GM18520 (cell line): ENCODE results near the gene TMEM81.

Experiments
- ATAC-seq: cut with Tn5 transposase; IDR thresholded peaks from one replicate; pipeline ENCODE4 v1.9.1; 2021; ENCODE audit not compliant: unreplicated experiment

TMEM81 gene, protein sequence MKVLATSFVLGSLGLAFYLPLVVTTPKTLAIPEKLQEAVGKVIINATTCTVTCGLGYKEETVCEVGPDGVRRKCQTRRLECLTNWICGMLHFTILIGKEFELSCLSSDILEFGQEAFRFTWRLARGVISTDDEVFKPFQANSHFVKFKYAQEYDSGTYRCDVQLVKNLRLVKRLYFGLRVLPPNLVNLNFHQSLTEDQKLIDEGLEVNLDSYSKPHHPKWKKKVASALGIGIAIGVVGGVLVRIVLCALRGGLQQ

DNA sequence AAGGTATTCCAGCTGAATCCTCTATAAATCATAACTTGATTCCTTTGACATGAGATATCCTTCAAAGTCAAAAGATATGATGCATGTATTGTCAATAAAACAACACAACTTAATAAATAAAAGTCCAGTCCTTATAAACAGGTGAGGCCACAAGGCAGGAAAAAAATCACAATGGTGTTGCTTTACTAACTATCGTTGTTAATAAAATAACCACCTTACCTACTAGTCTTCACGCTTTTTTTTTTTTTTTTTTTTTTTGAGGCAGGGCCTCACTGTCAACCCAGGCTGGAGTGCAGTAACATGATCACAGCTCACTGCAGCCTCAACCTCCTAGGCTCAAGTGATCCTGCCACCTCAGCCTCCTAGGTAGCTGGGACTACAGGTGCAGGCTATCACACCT is at the start of gene TMEM81:
Gene TMEM81, minus strand, starts transcription at position 101 of the 400 bp plus-strand sequence. CDS start 140 bp downstream, outside the sequence.
- ATAC-seq, result no peak

GRCh38 chr1:205133287-205133686 is 49.0 kb upstream of the TMEM81 start:
- no peak for ATAC-seq

DNA sequence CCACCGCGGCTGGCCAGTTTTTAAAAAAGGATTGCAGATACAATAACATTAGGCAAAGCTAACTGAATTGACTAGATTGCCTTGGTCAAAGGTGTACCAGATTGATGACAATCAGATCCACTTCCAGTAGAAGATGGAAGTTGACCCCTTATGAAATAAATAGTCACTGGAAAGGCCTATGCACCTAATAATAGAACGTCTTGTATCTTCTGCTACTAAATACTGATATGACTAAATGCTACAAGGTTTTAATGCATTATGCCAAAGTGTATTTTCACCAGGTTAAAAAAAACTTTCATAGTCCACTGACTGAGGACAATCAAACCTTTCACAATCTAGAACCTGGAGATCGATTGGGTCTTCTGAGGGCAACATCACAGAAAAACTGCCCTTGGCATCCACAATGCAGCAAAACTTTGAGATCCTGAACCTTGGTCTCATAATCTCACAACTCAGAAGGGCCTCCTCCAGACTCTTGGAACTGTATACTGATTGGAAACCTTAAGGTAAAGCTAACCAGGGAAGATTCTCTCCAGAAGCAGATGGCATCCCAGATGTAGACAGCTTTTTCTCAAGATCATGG is 45.3 kb upstream of the TMEM81 start:
- ATAC-seq, result no peak

DNA sequence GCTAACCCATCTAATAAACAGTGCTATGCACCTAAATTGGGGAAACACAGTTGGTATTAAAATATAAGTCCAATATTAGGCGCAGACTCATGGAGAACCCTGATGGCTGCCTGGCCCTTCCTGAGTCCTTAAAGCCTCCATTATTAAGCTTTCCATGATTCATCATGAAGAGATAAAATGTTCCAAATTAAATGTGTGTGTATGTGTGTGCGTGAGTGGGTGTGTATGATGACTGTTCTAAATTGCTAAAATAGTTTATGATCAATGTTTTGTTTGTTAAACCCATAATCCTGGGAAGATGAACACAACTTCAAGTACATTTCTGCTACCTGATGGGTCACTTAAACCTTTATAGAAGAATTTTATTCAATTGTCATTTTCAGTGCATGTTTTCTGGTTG is 43.8 kb upstream of the TMEM81 start:
- ATAC-seq, result no peak

DNA sequence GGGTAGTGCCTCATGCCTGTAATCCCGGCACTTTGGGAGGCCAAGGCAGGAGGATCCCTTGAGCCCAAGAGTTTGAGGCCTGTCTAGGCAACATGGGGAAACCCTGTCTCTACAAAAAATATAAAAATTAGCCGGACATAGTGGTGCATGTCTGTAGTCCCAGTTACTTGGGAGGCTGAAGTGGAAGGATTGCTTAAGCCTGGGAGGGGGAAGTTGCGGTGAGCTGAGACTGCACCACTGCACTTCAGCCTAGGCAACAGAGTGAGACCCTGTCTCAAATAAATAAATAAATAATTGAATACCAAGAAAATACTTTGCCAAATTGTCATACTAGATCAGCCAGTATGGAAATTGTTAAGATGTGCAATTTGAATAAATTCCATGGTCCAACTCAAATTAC is 43.4 kb upstream of the TMEM81 start:
- ATAC-seq, result no peak

GRCh38 chr1:205124726-205125125 is 40.5 kb upstream of the TMEM81 start:
- ATAC-seq, result no peak

DNA sequence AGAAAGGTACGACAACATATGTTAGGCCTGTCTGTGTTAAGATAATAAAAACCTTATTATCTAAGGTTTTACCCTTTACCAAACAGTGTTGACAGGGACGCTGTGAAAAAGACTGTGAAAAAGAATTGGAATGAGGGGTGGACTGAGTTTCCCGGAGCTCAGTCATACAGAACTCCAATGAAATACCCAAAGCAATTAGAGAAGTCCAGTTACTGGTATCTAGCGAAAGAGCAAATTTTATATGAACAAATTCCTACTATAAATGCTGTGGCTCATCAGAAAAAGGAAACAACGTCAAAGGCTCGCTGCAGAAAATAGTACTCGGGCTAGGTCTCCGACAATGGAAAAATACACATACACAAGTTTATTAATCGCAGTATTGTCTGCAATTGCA is 38.2 kb upstream of the TMEM81 start:
- ATAC-seq, result no peak

GRCh38 chr1:205121660-205122488 is 37.6 kb upstream of the TMEM81 start, which contains the start of gene RBBP5:
TSS of gene RBBP5 (minus strand) at chr1:205121978. CDS start at chr1:205121873, 105 bp downstream.
- peak; percentile 83 for ATAC-seq

- ATAC-seq, result no peak
Observed at GRCh38 chr1:205118752-205119151, 34.5 kb upstream of the TMEM81 start.

- no peak for ATAC-seq
Observed at GRCh38 chr1:205111354-205111753, 27.1 kb upstream of the TMEM81 start.

- no peak for ATAC-seq
Observed at GRCh38 chr1:205109711-205110110, 25.5 kb upstream of the TMEM81 start.

DNA sequence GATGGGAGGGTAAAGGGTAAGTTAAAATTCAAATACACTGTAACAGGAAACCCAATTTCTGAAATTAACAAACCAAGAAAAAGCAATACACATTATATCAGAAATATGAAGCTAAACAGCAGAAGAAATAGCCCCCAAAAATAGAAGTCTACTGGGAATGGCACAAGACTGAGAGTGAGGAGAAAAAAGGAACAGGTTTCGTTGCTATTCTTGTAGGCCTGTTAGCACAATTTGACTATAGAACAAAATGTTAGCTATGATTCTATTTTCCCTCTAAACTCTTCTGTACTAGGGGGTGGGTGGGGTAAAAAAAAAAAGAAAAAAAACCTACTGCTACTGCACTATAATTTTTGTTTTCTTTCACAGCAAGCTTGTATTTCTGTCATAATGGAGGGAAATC is 25.0 kb upstream of the TMEM81 start:
- no peak for ATAC-seq

DNA sequence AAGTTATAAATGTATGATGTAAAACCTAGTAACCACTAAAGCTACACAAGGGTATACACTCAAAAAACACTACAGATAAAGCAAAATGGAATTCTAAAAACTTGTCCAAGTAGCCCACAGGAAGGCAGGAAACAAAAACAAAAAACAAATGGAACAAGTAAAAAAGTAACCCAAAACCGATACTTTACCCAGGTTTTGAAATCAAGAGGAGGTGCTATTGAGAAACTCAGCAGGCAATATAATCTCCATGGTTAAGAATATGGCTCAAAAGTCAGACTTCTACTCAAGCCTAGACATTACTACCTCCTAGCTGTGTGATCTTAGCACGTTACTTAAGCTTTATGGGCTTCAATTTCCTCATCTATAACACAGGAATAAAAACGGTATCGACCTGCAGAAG is 24.2 kb upstream of the TMEM81 start:
- no peak for ATAC-seq

DNA sequence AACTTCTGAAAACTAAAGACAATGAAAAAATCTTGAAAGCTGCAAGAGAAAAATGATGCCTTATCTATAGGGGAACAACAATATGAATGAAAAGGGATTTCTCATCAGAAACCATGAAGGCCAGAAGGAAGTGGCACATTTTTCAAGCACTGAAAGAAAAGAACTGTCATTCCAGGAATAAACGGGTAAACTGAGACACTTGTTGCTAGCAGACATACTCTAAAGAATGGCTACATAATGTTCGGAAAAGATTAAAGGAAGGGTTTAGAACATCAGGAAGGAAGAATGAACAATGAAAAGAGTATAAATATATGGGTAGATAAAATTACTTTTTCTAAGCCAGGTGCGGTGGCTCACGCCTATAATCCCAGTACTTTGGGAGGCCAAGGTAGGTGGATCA is 23.1 kb upstream of the TMEM81 start:
- ATAC-seq, result no peak

DNA sequence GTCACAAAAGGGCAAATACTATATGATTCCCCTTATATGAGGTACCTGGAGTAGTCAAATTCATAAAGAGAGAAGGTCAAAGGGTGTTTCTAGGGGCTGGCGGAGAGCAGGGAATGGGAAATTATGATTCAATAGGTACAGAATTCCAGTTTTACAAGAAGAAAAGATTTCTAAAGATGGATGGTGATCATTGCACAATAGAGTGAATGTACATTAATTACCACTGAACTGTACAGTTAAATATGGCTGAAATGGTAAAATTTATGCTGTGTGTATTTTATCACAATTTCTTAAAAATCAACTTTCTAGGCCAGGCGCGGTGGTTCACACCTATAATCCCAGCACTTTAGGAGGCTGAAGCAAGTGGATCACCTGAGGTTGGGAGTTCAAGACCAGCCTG is 18.1 kb upstream of the TMEM81 start:
- ATAC-seq, result no peak

- ATAC-seq, result no peak
Observed at GRCh38 chr1:205098242-205098641, 14.0 kb upstream of the TMEM81 start.

GRCh38 chr1:205095422-205095821 is 11.2 kb upstream of the TMEM81 start:
- no peak for ATAC-seq

- no peak for ATAC-seq
Observed at GRCh38 chr1:205091043-205091740, 6.9 kb upstream of the TMEM81 start.

DNA sequence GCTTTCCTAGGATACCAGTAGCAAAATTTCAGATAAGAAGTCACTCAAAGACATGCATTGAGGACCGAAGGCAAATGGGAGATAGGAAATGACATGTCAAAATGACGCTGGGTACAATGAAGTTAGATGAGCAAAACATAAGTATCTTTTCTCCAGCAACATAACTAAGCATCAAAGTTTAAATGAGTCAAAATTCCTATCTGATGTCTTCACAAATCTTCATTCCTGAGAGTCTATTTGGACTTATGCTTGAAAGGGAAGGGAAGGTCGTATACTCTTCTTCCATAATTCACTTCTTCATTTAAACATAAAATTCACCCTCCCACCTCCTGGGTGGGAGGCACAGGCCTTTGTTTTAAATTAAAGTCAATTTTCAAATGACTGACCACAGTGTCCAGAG is 4.1 kb upstream of the TMEM81 start:
- ATAC-seq, result no peak

DNA sequence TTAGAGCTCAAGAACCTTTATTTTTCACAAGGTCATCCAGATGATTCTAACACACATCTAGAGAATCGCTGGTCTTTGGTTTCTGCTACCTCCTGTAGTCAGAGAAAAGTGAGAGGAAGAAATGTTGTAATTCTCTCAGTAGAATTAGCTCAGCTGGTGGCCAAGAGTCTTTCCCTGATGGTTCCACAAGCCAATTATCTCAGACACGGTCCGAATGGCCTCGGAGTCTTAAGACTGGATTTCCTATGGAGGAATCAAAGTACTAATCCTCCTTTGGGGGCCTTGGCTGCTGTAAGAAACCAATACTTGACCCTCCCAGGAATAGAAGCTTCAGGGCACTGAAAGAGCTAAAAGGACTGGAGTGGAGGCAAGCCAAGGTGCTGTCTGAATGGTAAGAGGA is 1.8 kb downstream of the TMEM81 start:
- ATAC-seq, result no peak

- ATAC-seq, result no peak
Observed at GRCh38 chr1:205077934-205078311, 6.3 kb downstream of the TMEM81 start.
